ENCODE measurements around the gene KCNK2. TPM values are rescaled to one million over a fixed set of nuclear protein-coding genes. Genes with fewer than 3 reads are reported as not detected.

Gene KCNK2
- total RNA-seq, 1 experiment from 2014 or later, result 0.44 TPM

- Histone ChIP-seq H3K27me3 (ENCODE audit: insufficient read depth, low read length) (no peaks in the 10 kb centered on the region), H3K18ac (ENCODE audit: insufficient read length, low read depth, low read length) (no peak overlapping the region), H3K27ac (ENCODE audit: insufficient read length, low read depth, low read length) (no peak overlapping the region), H4K8ac (replicated peaks; ENCODE audit: insufficient read length, low read depth, low read length) (no peak overlapping the region), H4K20me1 (ENCODE audit: control insufficient read depth, insufficient read depth, insufficient read length) (no peaks in the 10 kb centered on the region), H2BK15ac (ENCODE audit: low read depth, low read length) (no peak overlapping the region), H2BK5ac (ENCODE audit: insufficient read length, low read length) (no peak overlapping the region), H3K14ac (ENCODE audit: insufficient read depth, low read length) (no peak overlapping the region), H3K4ac (ENCODE audit: low read depth, low read length) (no peak overlapping the region), H2BK120ac (ENCODE audit: low read depth, low read length, poor library complexity, severe bottlenecking) (no peak overlapping the region), H2BK20ac (ENCODE audit: low read depth, low read length, poor library complexity, severe bottlenecking) (no peak overlapping the region), H3K9me3 (ENCODE audit: control insufficient read depth, low read depth, low read length) (no peaks in the 10 kb centered on the region), H2AK5ac (ENCODE audit: insufficient read length, low read length) (no peak overlapping the region), H3K56ac (ENCODE audit: insufficient read length, low read depth, low read length) (no peak overlapping the region), H2BK12ac (ENCODE audit: insufficient read length, low read depth, low read length) (no peak overlapping the region), H4K5ac (ENCODE audit: insufficient read length, low read depth, low read length) (no peak overlapping the region), H3K4me2 (ENCODE audit: insufficient read depth, insufficient read length, low read length) (no peak overlapping the region), H3K23ac (ENCODE audit: insufficient read length, low read depth, low read length) (no peak overlapping the region), H3K9ac (ENCODE audit: extremely low read depth, insufficient read length, low read length) (no peak overlapping the region), H3T11ph (ENCODE audit: low read length) (no peak overlapping the region), H3K79me2 (ENCODE audit: insufficient read depth, low read length) (no peaks in the 10 kb centered on the region), H3K23me2 (ENCODE audit: insufficient read length, low read depth, low read length, poor library complexity, severe bottlenecking) (no peaks in the 10 kb centered on the region), H3K79me1 (ENCODE audit: insufficient read depth, low read depth, low read length, poor library complexity, severe bottlenecking) (no peaks in the 10 kb centered on the region), H2AFZ (ENCODE audit: low read length) (no peak overlapping the region), H4K91ac (ENCODE audit: insufficient read length, low read depth, low read length) (no peak overlapping the region), H3K4me1 (ENCODE audit: insufficient read depth, low read length) (peaks cover 13% of the 10 kb centered on the region)
- Mint-ChIP-seq H3K36me3 (ENCODE audit: insufficient read depth in 1 of 3, low read depth in 3 of 3) (no peaks in the 10 kb centered on the region; a peak in 1 of 7 replicates), H3K27ac (no peak overlapping the region; a peak in 1 of 7 replicates), H3K4me3 (no peak overlapping the region), H3K4me1 (peaks cover 27 to 29% of the 10 kb centered on the region in 2 experiments), H3K9me3 (no peaks in the 10 kb centered on the region), H3K27me3 (ENCODE audit: low read depth) (no peaks in the 10 kb centered on the region)
- no peak for DNase-seq
- WGBS (ENCODE audit: extremely low coverage, insufficient read length, low lambda C conversion rate), result no CpG with 5 or more reads among the region's 2 CpGs
- no peak for TF ChIP-seq CTCF (conservative IDR thresholded peaks at IDR 0.05)
Observed at GRCh38 chr1:215202868-215203267, 120.3 kb downstream of the KCNK2 start.
